Chondrocyte (in vitro differentiated cells): Measurements from ENCODE around the gene TTBK2. TPM values are rescaled to one million over a fixed set of nuclear protein-coding genes. Genes with fewer than 3 reads are reported as not detected.

ENCODE experiments used
- DNase-seq: peaks from one replicate; pipeline ENCODE4 v3.0.0; 2021; ENCODE audit warnings: mixed read lengths, low spot score
- H3K27ac Mint-ChIP-seq: one replicate; pipeline ENCODE4 v1.8.0; 2021; ENCODE audit warnings: mild to moderate bottlenecking, moderate library complexity, mixed read lengths; ENCODE audit not compliant: unreplicated experiment
- H3K27me3 Mint-ChIP-seq: 2 replicates; pipeline ENCODE4 v1.8.0; 2021; ENCODE audit warnings: low read depth, mixed read lengths
- H3K36me3 Mint-ChIP-seq: 2 replicates; pipeline ENCODE4 v1.8.0; 2021; ENCODE audit warnings: low read depth, mixed read lengths
- H3K4me1 Mint-ChIP-seq: 2 replicates; pipeline ENCODE4 v1.8.0; 2021; ENCODE audit warnings: low read depth, mild to moderate bottlenecking, mixed read lengths
- H3K4me3 Mint-ChIP-seq: one replicate; pipeline ENCODE4 v1.8.0; 2021; ENCODE audit warnings: mild to moderate bottlenecking, moderate library complexity, mixed read lengths; ENCODE audit not compliant: unreplicated experiment
- H3K9me3 Mint-ChIP-seq: 2 replicates; pipeline ENCODE4 v1.8.0; 2021; ENCODE audit warnings: low read depth, mixed read lengths
- CTCF ChIP-seq: fragments of 200-600 bp; sonication (generic); IDR thresholded peaks from 2 replicates; pipeline ENCODE4 v1.5.0; 2021; ENCODE audit warnings: antibody characterized with exemption, mild to moderate bottlenecking, moderate library complexity
- total RNA-seq: library from RNA; stranded (reverse); gene quantifications from 3 replicates; pipeline ENCODE4 v1.2.1, GENCODE V29; 2021

TTBK2 gene
- total RNA-seq, 1 donor from 2014 or later, result 19.7 TPM

- H3K27me3 Mint-ChIP-seq, result no peaks in the 10 kb centered on the region
- peaks cover 3% of the 10 kb centered on the region for H3K9me3 Mint-ChIP-seq
- H3K27ac Mint-ChIP-seq, result no peak overlapping the region
- peaks cover 3% of the 10 kb centered on the region for H3K36me3 Mint-ChIP-seq
- no peak overlapping the region for H3K4me3 Mint-ChIP-seq
- DNase-seq, result no peak
- no peaks in the 10 kb centered on the region for H3K4me1 Mint-ChIP-seq
- TF ChIP-seq CTCF, result no peak
Observed at GRCh38 chr15:42845581-42845980, 75.0 kb downstream of the TTBK2 start.

- peaks cover 12% of the 10 kb centered on the region for H3K36me3 Mint-ChIP-seq
- no peak for TF ChIP-seq CTCF
- peaks cover 3% of the 10 kb centered on the region for H3K9me3 Mint-ChIP-seq
- H3K27ac Mint-ChIP-seq, result no peak overlapping the region
- no peaks in the 10 kb centered on the region for H3K27me3 Mint-ChIP-seq
- no peaks in the 10 kb centered on the region for H3K4me1 Mint-ChIP-seq
- H3K4me3 Mint-ChIP-seq, result no peak overlapping the region
- no peak for DNase-seq
Observed at GRCh38 chr15:42843699-42844098, 76.9 kb downstream of the TTBK2 start.

GRCh38 chr15:42836251-42836650, 84.3 kb downstream of the TTBK2 start:
- Mint-ChIP-seq H3K9me3 (no peaks in the 10 kb centered on the region), H3K36me3 (peaks cover 14% of the 10 kb centered on the region), H3K4me3 (no peak overlapping the region), H3K4me1 (no peaks in the 10 kb centered on the region), H3K27ac (no peak overlapping the region), H3K27me3 (no peaks in the 10 kb centered on the region)
- no peak for DNase-seq
- no peak for TF ChIP-seq CTCF

GRCh38 chr15:42832576-42832975, 88.0 kb downstream of the TTBK2 start:
- no peak overlapping the region for H3K4me3 Mint-ChIP-seq
- H3K27me3 Mint-ChIP-seq, result no peaks in the 10 kb centered on the region
- peak overlapping the region; percentile 32 for H3K27ac Mint-ChIP-seq
- DNase-seq, result no peak
- no peaks in the 10 kb centered on the region for H3K9me3 Mint-ChIP-seq
- H3K4me1 Mint-ChIP-seq, result no peaks in the 10 kb centered on the region
- H3K36me3 Mint-ChIP-seq, result peaks cover 6% of the 10 kb centered on the region
- no peak for TF ChIP-seq CTCF

GRCh38 chr15:42826251-42826890, 94.2 kb downstream of the TTBK2 start:
- H3K36me3 Mint-ChIP-seq, result peaks cover 7% of the 10 kb centered on the region
- peaks cover 9% of the 10 kb centered on the region for H3K4me1 Mint-ChIP-seq
- no peak for DNase-seq
- H3K9me3 Mint-ChIP-seq, result no peaks in the 10 kb centered on the region
- no peak overlapping the region for H3K4me3 Mint-ChIP-seq
- H3K27ac Mint-ChIP-seq, result no peak overlapping the region
- TF ChIP-seq CTCF, result no peak
- H3K27me3 Mint-ChIP-seq, result no peaks in the 10 kb centered on the region
